Vagina (tissue), 2 donors: ENCODE data around the gene RAPGEF4. TPM values are rescaled to one million over a fixed set of nuclear protein-coding genes. Genes with fewer than 3 reads are reported as not detected.

ENCODE experiments used
- DNase-seq, 2 donors: peaks; one replicate each; pipeline ENCODE4 v3.0.0-alpha.2; 2017; ENCODE audit errors: extremely low spot score in 2 of 2
- H3K27ac ChIP-seq: fragments of 200-600 bp; sonication (generic); one replicate; pipeline ENCODE4 v1.5.1; 2019
- H3K27me3 ChIP-seq: fragments of 200-600 bp; sonication (generic); one replicate; pipeline ENCODE4 v1.5.1; 2019
- H3K36me3 ChIP-seq, 2 donors: fragments of 200-600 bp; sonication (generic); one replicate each; pipeline ENCODE4 v1.5.1; 2017 to 2019
- H3K4me1 ChIP-seq: fragments of 200-600 bp; sonication (generic); one replicate; pipeline ENCODE4 v1.5.1; 2019
- H3K4me3 ChIP-seq, 2 donors: fragments of 200-600 bp; sonication (generic); 1 replicate in 1 of 2; 2 replicates in 1 of 2; pipeline ENCODE4 v1.5.1; 2016 to 2019
- H3K9me3 ChIP-seq: fragments of 200-600 bp; sonication (generic); one replicate; pipeline ENCODE4 v1.5.1; 2019
- POLR2A ChIP-seq, 2 donors: fragments of 450-650 bp; IDR thresholded peaks; one replicate each; pipeline ENCODE4 v1.6.1; 2017; ENCODE audit warnings: antibody characterized with exemption in 2 of 2, mild to moderate bottlenecking in 2 of 2, moderate library complexity in 2 of 2
- POLR2AphosphoS5 ChIP-seq, 2 donors: sonication (generic); formaldehyde crosslinking; IDR thresholded peaks; one replicate each; pipeline ENCODE4 v1.9.0; 2017; ENCODE audit warnings: antibody characterized with exemption in 2 of 2, mild to moderate bottlenecking in 2 of 2, low read depth in 1 of 2; ENCODE audit not compliant: insufficient read depth in 1 of 2
- intact Hi-C: fragments of 100-400 bp; cut with DNase I; formaldehyde crosslinking; loops from one replicate; pipeline ENCODE4 v1.15.1; 2023
- total RNA-seq: library from RNA; depleted of rRNA; stranded (reverse); fragments of >200 nt; gene quantifications from one replicate; pipeline ENCODE4 v1.2.3, GENCODE V29; 2016
- TF ChIP-seq, protein P1 (sequence below), 3 experiments: fragments of 450-650 bp in 2 of 3; fragments of 200-600 bp in 1 of 3; sonication (generic) in 1 of 3; IDR thresholded peaks; one replicate each; pipeline ENCODE4 v1.5.1; 2017 to 2019; ENCODE audit warnings: antibody characterized with exemption in 3 of 3, mild to moderate bottlenecking in 2 of 3, moderate library complexity in 2 of 3

The RAPGEF4 gene
- total RNA-seq, 1 donor from 2014 or later, result 18.4 TPM

DNA sequence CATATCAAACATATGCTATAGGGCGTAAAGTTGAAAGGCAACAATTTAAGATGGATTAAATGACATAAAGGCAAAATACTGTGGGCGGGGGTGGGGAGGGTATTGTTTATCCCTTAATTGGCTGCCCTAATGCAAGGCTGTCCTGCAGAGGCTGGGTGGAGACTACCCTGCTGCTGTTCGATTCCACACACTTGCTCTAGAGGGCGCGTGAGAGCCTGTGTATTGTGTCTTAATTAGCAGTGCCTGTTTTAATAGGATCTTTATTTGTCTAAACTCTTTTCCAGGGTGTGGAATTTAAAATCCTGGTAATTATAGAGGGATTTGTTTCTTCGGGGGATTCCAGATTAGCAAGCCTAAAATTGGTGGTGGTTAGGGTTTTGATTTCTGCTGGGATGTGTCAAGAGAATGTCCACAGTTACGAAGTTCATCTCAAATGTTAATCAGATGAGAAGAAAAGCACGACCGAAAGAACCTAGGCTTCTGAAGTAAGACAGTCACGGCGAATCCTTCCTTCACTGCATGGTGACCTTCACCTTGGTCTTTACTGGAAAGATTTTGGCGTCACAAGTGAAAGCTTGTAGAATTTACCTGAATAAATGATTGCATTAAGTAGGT is 236.5 kb downstream of the RAPGEF4 start:
- intact Hi-C loops, result no loop called here
- DNase-seq, result no peak

DNA sequence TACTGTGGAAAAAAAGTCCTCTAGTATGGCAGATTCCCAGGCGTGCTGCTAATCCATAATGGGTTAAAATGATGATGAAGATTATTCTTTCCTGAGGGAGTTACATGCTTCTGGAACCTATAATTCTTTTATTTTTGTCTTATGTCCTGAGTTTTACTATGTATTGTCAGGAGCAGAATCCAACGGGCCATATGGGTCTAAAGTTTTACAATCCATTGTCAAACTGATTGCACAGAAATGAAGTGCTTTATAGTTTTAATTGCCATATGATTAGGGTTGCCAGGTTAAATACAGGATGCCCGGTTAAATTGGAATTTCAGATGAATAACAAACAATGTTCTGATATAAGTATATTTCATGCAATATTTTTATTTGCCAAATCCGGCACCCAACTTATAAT is 239.1 kb downstream of the RAPGEF4 start:
- H3K27me3 ChIP-seq, result no peaks in the 10 kb centered on the region
- H3K27ac ChIP-seq, result no peak overlapping the region
- DNase-seq, result no peak
- no peaks in the 10 kb centered on the region for H3K9me3 ChIP-seq
- intact Hi-C loops, result no loop called here
- no peak overlapping the region for H3K4me3 ChIP-seq
- TF ChIP-seq, protein P1, sequence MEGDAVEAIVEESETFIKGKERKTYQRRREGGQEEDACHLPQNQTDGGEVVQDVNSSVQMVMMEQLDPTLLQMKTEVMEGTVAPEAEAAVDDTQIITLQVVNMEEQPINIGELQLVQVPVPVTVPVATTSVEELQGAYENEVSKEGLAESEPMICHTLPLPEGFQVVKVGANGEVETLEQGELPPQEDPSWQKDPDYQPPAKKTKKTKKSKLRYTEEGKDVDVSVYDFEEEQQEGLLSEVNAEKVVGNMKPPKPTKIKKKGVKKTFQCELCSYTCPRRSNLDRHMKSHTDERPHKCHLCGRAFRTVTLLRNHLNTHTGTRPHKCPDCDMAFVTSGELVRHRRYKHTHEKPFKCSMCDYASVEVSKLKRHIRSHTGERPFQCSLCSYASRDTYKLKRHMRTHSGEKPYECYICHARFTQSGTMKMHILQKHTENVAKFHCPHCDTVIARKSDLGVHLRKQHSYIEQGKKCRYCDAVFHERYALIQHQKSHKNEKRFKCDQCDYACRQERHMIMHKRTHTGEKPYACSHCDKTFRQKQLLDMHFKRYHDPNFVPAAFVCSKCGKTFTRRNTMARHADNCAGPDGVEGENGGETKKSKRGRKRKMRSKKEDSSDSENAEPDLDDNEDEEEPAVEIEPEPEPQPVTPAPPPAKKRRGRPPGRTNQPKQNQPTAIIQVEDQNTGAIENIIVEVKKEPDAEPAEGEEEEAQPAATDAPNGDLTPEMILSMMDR (IDR thresholded peaks at IDR 0.05), result no peak
- TF ChIP-seq POLR2AphosphoS5 (IDR thresholded peaks at IDR 0.05; ENCODE audit: insufficient read depth in 1 of 2, low read depth in 1 of 2) (no peak), POLR2A (IDR thresholded peaks at IDR 0.05) (no peak)
- no peaks in the 10 kb centered on the region for H3K36me3 ChIP-seq
- no peaks in the 10 kb centered on the region for H3K4me1 ChIP-seq

More for the DNA sequence above, 236.5 kb downstream of the RAPGEF4 start:
- Histone ChIP-seq H3K4me1 (peaks cover 23% of the 10 kb centered on the region), H3K27ac (no peak overlapping the region), H3K9me3 (no peaks in the 10 kb centered on the region), H3K36me3 (no peaks in the 10 kb centered on the region), H3K27me3 (no peaks in the 10 kb centered on the region), H3K4me3 (no peak overlapping the region)
- TF ChIP-seq, protein P1 (IDR thresholded peaks at IDR 0.05), result peak in 2 of 3 experiments; percentile 22 to 57
- no peak for TF ChIP-seq POLR2AphosphoS5 (IDR thresholded peaks at IDR 0.05; ENCODE audit: insufficient read depth in 1 of 2, low read depth in 1 of 2)
- TF ChIP-seq POLR2A (IDR thresholded peaks at IDR 0.05), result no peak

GRCh38 chr2:172976116-172976515 is 240.5 kb downstream of the RAPGEF4 start:
- H3K27me3 ChIP-seq, result no peaks in the 10 kb centered on the region
- intact Hi-C loops, result no loop called here
- TF ChIP-seq POLR2A (IDR thresholded peaks at IDR 0.05) (no peak), POLR2AphosphoS5 (IDR thresholded peaks at IDR 0.05; ENCODE audit: insufficient read depth in 1 of 2, low read depth in 1 of 2) (no peak)
- TF ChIP-seq, protein P1 (IDR thresholded peaks at IDR 0.05), result no peak

GRCh38 chr2:172976816-172977215 is 241.2 kb downstream of the RAPGEF4 start:
- intact Hi-C loops, result no loop called here
- no peaks in the 10 kb centered on the region for H3K4me1 ChIP-seq
- TF ChIP-seq, protein P1 (IDR thresholded peaks at IDR 0.05), result no peak
- no peak for TF ChIP-seq POLR2AphosphoS5 (IDR thresholded peaks at IDR 0.05; ENCODE audit: insufficient read depth in 1 of 2, low read depth in 1 of 2)
- no peak for TF ChIP-seq POLR2A (IDR thresholded peaks at IDR 0.05)
- H3K27ac ChIP-seq, result no peak overlapping the region
- H3K36me3 ChIP-seq, result no peaks in the 10 kb centered on the region
- H3K4me3 ChIP-seq, result no peak overlapping the region
- H3K9me3 ChIP-seq, result no peaks in the 10 kb centered on the region
- DNase-seq, result no peak
- no peaks in the 10 kb centered on the region for H3K27me3 ChIP-seq

More at GRCh38 chr2:172976116-172976515, 240.5 kb downstream of the RAPGEF4 start:
- H3K9me3 ChIP-seq, result no peaks in the 10 kb centered on the region
- H3K4me1 ChIP-seq, result no peaks in the 10 kb centered on the region
- no peaks in the 10 kb centered on the region for H3K36me3 ChIP-seq
- no peak overlapping the region for H3K27ac ChIP-seq
- H3K4me3 ChIP-seq, result no peak overlapping the region
- DNase-seq, result no peak

DNA sequence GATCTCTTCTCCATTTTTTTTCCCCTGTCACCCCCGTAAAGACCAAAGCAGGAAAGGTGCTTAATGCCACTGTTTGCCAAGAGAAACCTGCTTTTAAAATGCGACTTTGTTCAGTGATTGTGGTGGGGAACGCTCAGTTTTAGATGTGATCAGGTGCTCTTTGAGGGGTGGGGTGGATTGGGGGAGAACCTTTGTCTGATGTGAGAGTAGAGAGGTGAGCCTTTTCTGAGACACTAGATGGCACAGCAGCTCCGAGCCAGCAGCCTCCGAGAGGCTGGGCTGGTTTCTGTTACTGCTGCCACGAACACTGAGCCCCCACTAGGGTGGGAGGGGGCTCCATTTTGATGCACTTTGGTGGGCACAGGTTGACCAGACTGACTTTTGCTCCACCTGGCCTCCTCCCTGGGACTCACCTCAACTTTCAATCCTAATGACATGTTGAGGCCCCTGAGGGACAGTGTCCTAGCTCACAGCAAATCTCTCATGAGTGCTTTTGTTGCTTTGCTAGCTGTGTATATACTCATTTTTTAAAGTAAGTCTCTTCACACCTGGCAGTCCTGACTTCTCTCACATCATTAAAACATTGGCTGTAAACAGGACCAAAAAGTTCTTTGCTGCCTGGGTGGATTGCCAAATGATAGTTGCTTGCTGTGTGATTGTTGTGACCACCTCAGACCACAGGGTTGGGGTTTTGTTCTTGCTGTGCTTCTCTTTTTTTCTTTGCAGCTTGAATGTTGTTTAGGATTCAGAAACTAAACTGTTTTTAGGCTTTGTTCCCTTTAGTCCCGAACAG is 241.8 kb downstream of the RAPGEF4 start:
- H3K36me3 ChIP-seq, result no peaks in the 10 kb centered on the region
- intact Hi-C loops, result no loop called here
- no peak overlapping the region for H3K27ac ChIP-seq
- TF ChIP-seq POLR2A (IDR thresholded peaks at IDR 0.05) (no peak), POLR2AphosphoS5 (IDR thresholded peaks at IDR 0.05; ENCODE audit: insufficient read depth in 1 of 2, low read depth in 1 of 2) (no peak)
- TF ChIP-seq, protein P1 (IDR thresholded peaks at IDR 0.05), result no peak
- DNase-seq, result no peak
- no peak overlapping the region for H3K4me3 ChIP-seq
- no peaks in the 10 kb centered on the region for H3K27me3 ChIP-seq
- H3K9me3 ChIP-seq, result no peaks in the 10 kb centered on the region
- no peaks in the 10 kb centered on the region for H3K4me1 ChIP-seq
